Keratinocyte (primary cell): ENCODE data around the gene BGN.

Experiments used
- CTCF ChIP-seq, 3 experiments: IDR thresholded peaks in 1 of 3; conservative IDR thresholded peaks in 1 of 3; optimal IDR thresholded peaks in 1 of 3; 2 replicates in 2 of 3; 3 replicates in 1 of 3; pipeline versions ENCODE3 to v1.5.1; 2011; ENCODE audit warnings: low read length in 3 of 3, mild to moderate bottlenecking in 3 of 3, moderate library complexity in 2 of 3, control low read depth in 1 of 3, inconsistent platforms in 1 of 3; ENCODE audit not compliant: insufficient read depth in 2 of 3; ENCODE audit errors: extremely low read depth in 1 of 3
- EZH2 ChIP-seq: IDR thresholded peaks from one replicate; pipeline ENCODE4 v1.6.1; 2012; ENCODE audit warnings: inconsistent platforms, mild to moderate bottlenecking, low read length, moderate library complexity

GRCh38 chrX:153500676-153501280, 6.0 kb downstream of the BGN start:
- TF ChIP-seq EZH2 (no peak), CTCF (optimal IDR thresholded peaks at IDR 0.05 in 1 of 3, IDR thresholded peaks at IDR 0.05 in 1 of 3, conservative IDR thresholded peaks at IDR 0.05 in 1 of 3; ENCODE audit: extremely low read depth in 1 of 3, insufficient read depth in 2 of 3, low read length in 3 of 3) (no peak)
